ENCODE measurements around the gene PRPF19. TPM values are rescaled to one million over a fixed set of nuclear protein-coding genes. Genes with fewer than 3 reads are reported as not detected.

The PRPF19 gene
- total RNA-seq, 1 donor from 2014 or later, result 36.5 TPM

DNA sequence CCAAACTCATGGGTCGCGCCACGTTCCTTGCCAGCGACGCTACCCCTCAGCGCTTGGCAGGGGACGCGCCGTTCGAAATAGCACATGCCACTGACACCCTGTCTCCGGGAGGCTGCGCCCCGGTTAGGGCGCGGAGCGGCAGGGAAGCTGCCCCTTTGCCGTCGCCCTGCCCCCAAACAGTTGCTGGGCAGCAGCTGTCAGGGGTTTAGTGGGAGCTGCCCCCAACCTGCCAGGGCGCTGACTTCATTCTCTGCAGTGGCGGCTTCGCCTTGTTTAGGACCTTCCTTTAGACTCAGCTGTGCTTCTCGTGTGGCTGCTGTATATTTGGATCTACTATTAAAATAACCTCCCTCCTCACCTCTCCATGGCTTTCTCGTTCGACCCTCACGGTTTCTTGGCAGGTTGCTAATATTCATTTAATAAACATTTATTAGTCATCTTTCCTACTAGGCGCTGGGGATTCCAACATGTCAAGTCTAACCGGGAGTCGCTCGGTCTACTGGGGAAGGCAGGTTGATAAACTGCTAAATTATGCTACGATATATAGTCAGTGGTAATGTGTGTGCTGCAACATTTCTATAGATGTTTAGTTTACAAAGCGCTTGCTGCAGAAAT lies 8.4 kb upstream of the PRPF19 start:
- no peak for DNase-seq
- H3K27ac ChIP-seq (replicated peaks), result peak overlapping the region; percentile 98
- intact Hi-C loops (cut with micrococcal nuclease), result no loop called here
- peaks cover 3% of the 10 kb centered on the region for H3K36me3 ChIP-seq
- H3K4me1 ChIP-seq, result peaks cover 89% of the 10 kb centered on the region
- no peaks in the 10 kb centered on the region for H3K27me3 ChIP-seq (ENCODE audit: low read depth)
- TF ChIP-seq, protein P1, sequence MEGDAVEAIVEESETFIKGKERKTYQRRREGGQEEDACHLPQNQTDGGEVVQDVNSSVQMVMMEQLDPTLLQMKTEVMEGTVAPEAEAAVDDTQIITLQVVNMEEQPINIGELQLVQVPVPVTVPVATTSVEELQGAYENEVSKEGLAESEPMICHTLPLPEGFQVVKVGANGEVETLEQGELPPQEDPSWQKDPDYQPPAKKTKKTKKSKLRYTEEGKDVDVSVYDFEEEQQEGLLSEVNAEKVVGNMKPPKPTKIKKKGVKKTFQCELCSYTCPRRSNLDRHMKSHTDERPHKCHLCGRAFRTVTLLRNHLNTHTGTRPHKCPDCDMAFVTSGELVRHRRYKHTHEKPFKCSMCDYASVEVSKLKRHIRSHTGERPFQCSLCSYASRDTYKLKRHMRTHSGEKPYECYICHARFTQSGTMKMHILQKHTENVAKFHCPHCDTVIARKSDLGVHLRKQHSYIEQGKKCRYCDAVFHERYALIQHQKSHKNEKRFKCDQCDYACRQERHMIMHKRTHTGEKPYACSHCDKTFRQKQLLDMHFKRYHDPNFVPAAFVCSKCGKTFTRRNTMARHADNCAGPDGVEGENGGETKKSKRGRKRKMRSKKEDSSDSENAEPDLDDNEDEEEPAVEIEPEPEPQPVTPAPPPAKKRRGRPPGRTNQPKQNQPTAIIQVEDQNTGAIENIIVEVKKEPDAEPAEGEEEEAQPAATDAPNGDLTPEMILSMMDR (IDR thresholded peaks at IDR 0.05; ENCODE audit: borderline replicate concordance), result no peak
- H3K4me3 ChIP-seq, result peak overlapping the region; percentile 94
- H3K9me3 ChIP-seq (replicated peaks), result no peaks in the 10 kb centered on the region

- peaks cover 82% of the 10 kb centered on the region for H3K4me1 ChIP-seq
- no peaks in the 10 kb centered on the region for H3K36me3 ChIP-seq
- intact Hi-C loops (cut with micrococcal nuclease), result no loop called here
- H3K9me3 ChIP-seq (replicated peaks), result no peaks in the 10 kb centered on the region
- TF ChIP-seq, protein P1 (IDR thresholded peaks at IDR 0.05; ENCODE audit: borderline replicate concordance), result no peak
- peak within 1 kb of the TSS; percentile 98 for H3K27ac ChIP-seq (replicated peaks)
- peak; percentile 89 for DNase-seq
- peak within 1 kb of the TSS; percentile 94 for H3K4me3 ChIP-seq
- no peaks in the 10 kb centered on the region for H3K27me3 ChIP-seq (ENCODE audit: low read depth)
Observed at GRCh38 chr11:60913793-60914632, 7.6 kb upstream of the PRPF19 start, which contains the start of gene TMEM109. Gene TMEM109 (plus strand): TSS chr11:60914158. CDS start chr11:60919694, 5,536 bp downstream.

GRCh38 chr11:60912851-60913528 lies 6.6 kb upstream of the PRPF19 start:
- no peaks in the 10 kb centered on the region for H3K27me3 ChIP-seq (ENCODE audit: low read depth)
- intact Hi-C loops (cut with micrococcal nuclease), result no loop called here
- H3K4me1 ChIP-seq, result peaks cover 72% of the 10 kb centered on the region
- no peaks in the 10 kb centered on the region for H3K36me3 ChIP-seq
- no peaks in the 10 kb centered on the region for H3K9me3 ChIP-seq (replicated peaks)
- DNase-seq, result no peak
- TF ChIP-seq, protein P1 (IDR thresholded peaks at IDR 0.05; ENCODE audit: borderline replicate concordance), result no peak
- H3K4me3 ChIP-seq, result peak overlapping the region; percentile 94
- H3K27ac ChIP-seq (replicated peaks), result peak overlapping the region; percentile 98

- H3K9me3 ChIP-seq (replicated peaks), result no peaks in the 10 kb centered on the region
- H3K4me3 ChIP-seq, result peak overlapping the region; percentile 94
- TF ChIP-seq, protein P1 (IDR thresholded peaks at IDR 0.05; ENCODE audit: borderline replicate concordance), result no peak
- intact Hi-C loops (cut with micrococcal nuclease), result no loop called here
- peaks cover 65% of the 10 kb centered on the region for H3K4me1 ChIP-seq
- no peak for DNase-seq
- H3K27me3 ChIP-seq (ENCODE audit: low read depth), result no peaks in the 10 kb centered on the region
- H3K27ac ChIP-seq (replicated peaks), result peak overlapping the region; percentile 98
- H3K36me3 ChIP-seq, result no peaks in the 10 kb centered on the region
Observed at GRCh38 chr11:60912223-60912850, 6.0 kb upstream of the PRPF19 start.
